Liver (tissue), 3 donors: ENCODE data around the gene RANBP17.

Experiments
- CTCF ChIP-seq: fragments of 150-350 bp; IDR thresholded peaks from 2 replicates; pipeline ENCODE4 v1.5.1; 2017; ENCODE audit warnings: improper control_type of control experiment, low read depth, low read length; ENCODE audit not compliant: missing input control
- EGR1 ChIP-seq, 2 donors: IDR thresholded peaks; 2 replicates each; pipeline ENCODE4 v1.6.1; 2016 to 2018; ENCODE audit warnings: antibody characterized with exemption in 2 of 2, low read depth in 2 of 2
- REST ChIP-seq: IDR thresholded peaks from 2 replicates; pipeline ENCODE4 v1.6.1; 2016; ENCODE audit warnings: antibody characterized with exemption, mild to moderate bottlenecking
- donor health status: healthy.
- donor health status: healthy.

GRCh38 chr5:171249460-171249859 is 387.6 kb downstream of the RANBP17 start:
- TF ChIP-seq EGR1 (IDR thresholded peaks at IDR 0.05; ENCODE audit: low read depth in 2 of 2) (no peak), CTCF (no peak), REST (no peak)
